ENCODE data around the gene GSTK1.
"Not testable (repeated sequence)": the region's sequence is repeated elsewhere in the genome, so short reads cannot be mapped to it uniquely, and the experiment has no call there.

GSTK1 gene

DNA sequence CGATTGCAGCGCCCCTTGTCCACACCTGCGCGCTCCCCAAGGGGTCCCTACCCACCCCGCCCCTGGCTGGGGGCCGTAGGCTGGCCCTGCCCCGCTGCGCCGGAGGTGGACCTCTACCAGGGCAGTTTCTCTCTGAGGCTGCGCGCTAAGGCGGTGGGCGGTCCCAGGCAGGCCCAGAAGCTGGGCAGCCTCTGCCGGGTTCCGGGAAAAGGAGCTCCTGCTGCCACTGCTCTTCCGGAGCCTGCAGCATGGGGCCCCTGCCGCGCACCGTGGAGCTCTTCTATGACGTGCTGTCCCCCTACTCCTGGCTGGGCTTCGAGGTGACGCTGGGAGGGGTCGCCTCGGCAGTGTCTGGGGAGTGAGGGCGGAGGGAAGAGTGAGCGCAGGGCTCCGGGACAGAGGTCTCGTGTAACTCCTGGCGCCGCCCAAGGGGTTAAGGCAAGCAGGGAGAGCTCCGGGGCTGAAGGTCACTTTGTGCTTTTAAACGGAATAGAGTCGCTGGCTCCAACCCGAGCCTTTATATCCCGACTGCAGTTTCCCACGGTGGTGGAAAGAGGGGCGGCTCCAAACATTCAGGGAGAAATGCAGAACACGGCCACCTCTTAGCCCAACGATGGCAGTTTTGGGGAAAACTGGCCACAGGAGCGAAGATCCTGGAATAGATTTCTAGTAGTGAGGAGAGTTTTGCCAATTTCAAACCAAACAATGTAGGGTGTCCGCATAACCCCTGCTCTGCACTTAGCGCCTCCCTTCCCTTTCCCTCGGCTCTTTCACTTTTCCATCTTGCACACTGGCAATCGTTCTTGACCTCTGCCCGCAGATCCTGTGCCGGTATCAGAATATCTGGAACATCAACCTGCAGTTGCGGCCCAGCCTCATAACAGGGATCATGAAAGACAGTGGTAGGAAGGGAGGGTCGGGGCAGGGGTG lies at the start of gene GSTK1:
Gene GSTK1, plus strand, starts transcription at position 176 of the 930 bp plus-strand sequence. Its CDS starts 73 bp downstream, at position 249.
- peak; percentile 59 for DNase-seq

DNA sequence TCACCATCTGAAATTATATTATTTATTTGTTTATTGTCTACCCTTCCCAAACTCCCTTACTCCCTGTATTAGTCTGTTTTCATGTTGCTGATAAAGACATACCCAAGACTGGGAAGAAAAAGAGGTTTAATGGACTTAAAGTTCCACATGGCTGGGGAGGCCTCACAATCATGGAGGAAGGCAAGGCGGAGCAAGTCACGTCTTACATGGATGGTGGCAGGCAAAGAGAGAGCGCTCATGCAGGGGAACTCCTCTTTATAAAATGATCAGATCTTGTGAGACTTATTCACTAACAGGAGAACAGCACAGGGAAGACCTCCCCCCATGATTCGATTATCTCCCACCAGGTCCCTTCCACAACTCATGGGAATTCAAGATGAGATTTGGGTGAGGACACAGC lies 49.8 kb upstream of the GSTK1 start:
- not testable (repeated sequence) for DNase-seq

DNA sequence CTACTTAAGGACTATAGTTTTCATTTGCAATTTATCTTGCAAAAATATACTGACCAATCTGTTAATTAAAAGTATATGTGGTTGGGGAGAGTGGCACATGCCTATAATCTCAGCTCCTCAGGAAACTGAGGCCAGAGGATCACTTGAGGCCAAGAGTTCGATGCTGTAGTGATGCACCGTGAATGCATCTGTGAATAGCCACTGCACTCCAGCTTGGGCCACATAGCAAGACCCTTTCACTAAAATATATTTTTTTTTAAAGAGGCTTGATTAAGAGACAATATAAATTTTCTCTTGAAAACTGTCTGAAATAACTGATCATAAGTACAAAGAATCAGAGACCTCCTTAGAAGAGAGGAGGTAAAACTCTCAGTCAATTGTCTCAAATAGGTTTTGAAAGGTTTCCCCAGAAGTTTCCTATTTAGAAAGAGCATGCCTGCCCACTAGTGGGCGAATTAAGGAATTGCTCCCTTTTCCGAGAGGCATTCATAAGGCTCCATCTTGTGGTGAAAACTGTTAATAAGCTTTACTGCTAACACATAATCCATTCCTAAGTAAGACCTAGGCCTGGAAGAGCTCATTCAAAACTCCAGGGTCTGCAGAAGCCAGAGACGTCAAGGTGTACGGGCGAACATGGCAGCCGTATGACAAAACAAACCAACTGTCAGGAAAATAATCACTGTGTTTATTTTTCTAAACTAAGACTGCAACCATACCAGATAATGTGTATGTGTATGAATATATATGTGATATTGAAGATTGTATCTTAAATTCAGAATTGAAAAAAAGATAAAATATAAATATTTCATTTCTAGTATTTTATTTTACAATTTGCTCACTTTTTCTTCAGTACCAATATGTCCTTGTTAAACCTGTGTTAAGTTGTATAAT lies 48.2 kb upstream of the GSTK1 start:
- DNase-seq = peak; percentile 20

DNA sequence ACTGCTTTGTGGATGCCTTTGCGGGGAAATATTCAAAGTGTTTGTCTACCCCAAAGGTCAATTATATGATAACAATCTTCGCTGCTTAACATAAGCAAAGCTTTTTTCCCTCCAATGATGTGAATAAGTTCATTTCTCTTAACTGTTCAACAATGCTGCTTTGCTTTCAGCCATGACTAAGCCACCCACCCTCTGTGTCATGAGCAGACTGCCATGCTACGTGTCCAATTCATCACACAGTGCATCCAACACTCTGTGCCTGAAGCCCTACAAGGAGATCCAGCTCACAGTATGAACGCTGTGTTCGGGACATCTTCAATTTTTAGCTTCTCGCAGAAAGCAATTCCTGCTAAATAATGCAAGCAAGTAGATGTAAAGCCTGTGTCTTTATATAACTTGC lies 47.1 kb upstream of the GSTK1 start:
- DNase-seq = no peak

DNA sequence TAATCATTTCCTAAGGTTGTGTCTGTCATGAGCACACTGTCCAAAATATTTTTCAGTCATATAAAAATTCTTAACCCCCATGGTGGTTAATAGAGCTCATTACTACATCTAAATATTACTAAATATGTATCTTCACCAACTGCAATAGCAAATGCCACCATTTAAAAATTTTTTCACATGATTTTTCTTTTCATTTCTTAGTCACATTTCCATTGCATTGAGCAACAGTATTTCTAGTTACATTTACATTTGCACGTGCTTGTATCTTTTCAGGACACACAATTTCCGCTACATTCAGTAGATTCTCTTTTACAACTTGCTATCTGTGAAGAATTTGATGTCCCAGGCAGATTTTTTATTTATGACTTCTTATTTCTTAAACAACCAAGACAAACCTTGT lies 46.6 kb upstream of the GSTK1 start:
- no peak for DNase-seq

DNA sequence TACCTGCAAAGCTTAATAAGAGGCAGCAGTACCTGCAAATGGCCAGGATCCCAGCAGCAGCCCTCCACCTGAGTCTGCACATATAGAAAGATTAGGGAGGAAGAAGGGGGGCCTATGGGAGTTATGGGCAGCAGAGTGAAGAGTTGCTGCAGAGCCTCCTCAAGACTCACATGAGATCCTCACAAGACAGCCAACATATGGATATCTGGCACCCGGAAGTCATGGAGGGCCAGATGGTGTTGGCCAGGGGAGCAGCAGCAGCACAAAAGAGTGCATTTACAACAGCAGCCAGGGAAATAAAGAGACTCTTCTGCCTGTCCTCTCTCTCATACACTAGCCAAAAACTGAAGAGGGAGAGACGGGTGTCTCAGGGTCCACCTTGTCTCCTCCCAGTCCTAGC lies 45.4 kb upstream of the GSTK1 start:
- no peak for DNase-seq

DNA sequence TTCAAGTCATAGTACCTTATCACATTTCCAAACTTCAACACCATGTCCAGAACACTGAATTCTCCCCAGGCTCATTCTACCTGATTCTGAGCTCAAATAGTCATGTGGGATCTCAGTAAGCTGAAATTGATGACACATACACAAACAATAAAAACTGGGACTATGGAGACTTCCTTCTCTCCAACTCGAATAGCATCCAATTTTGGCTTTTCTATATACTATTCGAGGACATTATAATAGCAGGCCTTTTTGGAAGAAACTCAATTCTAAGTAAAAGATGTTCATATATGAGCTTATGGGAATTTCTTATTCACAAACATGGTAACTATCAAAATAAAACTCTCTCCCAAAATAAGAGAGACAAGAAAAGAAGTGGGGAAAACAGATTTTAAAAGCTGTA lies 42.0 kb upstream of the GSTK1 start:
- no peak for DNase-seq

DNA sequence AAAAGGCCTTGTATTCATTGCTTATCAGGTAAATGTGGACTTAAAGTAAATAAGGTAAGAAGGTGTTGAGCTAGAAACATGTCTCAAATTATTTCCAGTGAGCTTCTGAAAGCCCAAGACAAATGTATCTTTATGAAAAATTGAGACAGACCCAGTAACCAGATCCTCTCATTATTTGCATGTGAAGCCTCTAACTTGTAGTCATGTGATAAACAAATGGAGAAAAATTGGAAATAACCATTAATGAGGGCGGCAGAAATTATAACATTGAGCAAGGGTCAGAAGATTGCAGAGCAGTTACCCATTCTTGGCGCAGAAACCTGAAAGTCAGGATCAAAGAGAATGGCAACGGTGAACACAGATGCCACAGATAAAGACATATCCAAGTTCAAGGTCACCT lies 41.5 kb upstream of the GSTK1 start, which contains the start of gene TAS2R40:
Gene TAS2R40, plus strand, starts transcription at position 301 of the 400 bp plus-strand sequence. Its CDS starts 42 bp downstream, at position 343.
- DNase-seq = no peak

DNA sequence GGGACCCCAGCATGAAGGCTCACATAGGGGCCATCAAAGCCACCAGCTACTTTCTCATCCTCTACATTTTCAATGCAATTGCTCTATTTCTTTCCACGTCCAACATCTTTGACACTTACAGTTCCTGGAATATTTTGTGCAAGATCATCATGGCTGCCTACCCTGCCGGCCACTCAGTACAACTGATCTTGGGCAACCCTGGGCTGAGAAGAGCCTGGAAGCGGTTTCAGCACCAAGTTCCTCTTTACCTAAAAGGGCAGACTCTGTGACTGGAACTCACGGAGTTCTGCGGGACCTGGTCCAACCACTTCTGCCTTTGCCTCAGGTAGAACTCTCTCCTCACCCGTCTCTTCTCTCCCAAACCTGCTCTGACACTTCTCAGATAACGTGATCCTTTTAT lies 40.5 kb upstream of the GSTK1 start:
- no peak for DNase-seq

DNA sequence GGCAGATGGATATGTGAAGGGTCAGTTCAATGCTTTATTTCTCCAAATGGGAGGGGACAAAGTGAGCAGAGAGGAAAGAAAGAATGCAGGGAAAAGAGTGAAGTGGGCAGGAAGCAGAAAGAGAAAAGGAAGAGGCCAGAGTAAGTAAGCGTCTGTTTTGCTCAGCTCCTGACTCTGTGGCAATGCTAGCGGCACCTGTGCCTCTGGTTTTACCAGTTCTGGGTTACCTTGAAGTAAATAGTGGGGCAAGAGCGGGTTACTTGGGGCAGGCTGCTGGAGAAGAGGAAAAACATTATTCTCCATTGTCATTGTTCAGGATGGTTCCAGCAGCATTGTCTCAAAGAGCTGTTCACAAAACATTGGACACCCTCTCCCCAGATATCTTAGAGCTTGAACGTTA lies 39.5 kb upstream of the GSTK1 start:
- DNase-seq = no peak

DNA sequence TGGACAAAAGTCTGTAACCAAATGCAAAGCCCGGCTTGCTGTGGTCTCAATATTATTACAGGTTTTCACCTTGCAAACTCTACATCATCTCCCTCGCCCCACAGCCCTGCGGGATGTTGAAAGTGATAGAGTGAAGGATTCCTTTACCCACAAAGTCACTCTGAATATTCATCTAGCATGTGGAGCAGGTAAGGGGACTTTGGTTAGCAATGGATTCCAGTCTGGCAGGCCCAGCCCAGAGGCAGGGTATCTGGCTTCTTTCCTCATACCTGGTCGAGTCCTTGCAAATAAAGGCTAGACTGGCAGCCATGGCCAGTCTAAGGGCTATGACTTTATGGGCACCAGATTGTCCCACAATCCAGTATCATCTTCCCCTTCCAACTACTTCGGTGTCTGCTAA lies 38.2 kb upstream of the GSTK1 start:
- no peak for DNase-seq

DNA sequence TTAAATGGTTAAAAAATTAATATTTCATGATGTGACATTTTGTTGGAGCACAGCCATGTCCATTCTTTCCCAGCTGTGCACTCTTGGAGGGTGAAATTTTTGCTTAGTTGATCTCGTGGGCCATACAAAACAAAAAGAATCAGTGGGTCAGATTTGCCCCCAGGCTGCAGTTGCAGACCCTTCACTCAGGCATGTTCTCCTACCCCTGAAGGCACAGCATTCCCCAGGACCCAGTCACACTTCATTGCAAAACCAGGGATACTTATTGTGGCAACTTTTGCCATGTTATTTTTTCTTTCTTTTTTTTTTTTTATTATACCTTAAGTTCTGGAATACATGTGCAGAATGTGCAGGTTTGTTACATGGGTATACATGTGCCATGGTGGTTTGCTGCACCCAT lies 35.4 kb upstream of the GSTK1 start:
- no peak for DNase-seq

DNA sequence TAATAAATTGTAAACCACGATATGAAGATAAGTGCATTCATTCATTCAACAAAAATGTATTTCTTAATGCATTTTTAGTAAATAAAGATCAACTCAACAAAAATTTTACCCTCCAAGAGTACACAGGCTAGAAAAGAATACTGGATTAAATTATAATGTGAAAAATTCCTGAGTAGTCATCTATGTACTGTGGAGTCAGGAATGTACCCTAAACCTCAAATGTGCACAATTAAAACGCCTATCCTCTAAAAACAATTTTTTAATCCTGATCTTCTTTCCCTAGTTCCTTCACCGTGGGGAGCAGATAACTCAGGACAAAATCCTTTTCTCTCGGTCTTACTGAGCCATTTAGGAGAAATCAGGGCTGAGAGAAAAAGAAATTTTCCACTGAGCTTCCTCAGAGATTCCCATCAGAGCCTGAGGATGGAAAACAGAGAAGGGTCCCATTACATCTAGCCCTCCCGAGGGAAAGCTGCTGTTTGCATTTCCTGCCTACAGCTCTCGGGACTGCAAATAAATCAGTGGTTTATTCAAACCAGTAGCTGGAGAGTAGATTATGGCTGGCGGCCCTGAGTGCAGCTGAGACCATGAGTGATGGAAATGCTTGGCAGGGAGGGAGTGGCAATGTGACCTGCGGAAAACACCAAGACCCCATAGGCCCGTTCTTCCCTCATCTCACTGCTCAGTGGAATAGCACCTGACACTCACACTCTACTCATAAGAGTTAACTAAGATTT lies 34.0 kb upstream of the GSTK1 start:
- DNase-seq = no peak

DNA sequence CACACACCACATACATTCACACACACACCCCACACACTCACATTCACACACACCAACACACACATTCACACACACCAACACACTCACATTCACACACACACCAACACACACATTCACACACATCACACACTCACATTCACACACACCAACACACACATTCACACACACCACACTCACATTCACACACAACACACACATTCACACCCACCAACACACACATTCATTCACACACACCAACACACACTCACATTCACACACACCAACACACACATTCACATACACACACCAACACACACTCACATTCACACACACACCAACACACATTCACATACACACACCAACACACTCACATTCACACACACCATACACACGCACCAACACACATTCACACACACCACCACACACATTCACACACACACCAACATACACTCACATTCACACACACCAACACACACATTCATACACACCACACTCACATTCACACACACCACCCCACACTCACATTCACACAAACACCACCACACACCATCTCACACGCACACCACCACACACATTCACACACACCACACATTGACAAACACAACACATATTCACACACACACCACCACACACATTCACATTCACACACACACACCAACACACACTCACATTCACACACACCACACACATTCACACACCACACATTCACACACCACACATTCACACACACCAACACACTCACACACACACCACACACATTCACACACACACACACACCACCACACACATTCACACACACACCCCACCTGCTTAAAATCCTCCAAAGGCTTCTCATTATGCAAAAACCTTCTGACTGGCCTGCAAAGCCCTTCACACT lies 32.4 kb upstream of the GSTK1 start:
- no peak for DNase-seq

DNA sequence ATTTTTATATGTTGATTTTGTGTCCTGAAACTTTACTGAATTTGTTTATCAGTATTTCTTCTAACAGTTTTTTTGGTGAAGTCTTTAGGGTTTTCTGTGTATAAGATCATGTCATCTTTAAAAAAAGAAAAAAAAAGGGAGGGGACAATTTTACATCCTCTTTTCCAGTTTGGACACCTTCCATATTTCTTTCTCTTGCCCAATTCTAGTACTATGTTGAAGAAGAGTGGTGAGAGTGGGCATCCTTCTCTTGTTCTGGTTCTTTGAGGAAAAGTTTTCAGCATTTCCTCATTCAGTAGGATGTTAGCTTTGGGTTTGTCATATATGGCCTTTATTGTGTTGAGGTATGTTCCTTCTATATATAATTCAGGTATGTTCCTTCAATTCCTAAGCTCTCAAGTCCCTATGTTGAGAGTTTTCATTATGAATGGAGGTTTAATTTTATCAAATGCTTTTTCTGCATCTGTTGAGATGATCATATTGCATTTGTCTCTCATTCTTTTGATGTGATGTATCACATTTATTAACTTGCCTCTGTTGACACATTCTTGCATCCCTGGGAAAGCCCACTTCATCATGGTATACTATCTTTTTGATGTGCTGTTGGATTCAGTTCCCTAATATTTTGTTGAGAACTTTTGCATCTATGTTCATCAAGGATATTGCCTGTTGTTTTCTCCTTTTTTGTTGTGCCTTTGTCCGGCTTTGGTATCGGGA lies 29.3 kb upstream of the GSTK1 start:
- DNase-seq = no peak

DNA sequence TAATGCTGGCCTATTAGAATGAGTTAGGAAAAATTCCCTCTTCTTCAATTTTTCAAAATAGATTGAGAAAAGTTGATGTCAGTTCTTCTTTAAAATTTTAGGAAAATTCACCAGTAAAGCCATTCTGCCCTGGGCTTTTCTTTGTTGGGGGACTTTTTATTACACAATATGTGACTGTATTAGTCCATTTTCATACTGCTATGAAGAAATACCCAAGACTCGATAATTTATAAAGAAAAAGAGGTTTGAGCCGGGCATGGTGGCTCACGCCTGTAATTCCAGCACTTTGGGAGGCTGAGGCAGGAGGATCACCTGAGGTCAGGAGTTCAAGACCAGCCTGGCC lies 28.7 kb upstream of the GSTK1 start:
- no peak for DNase-seq

DNA sequence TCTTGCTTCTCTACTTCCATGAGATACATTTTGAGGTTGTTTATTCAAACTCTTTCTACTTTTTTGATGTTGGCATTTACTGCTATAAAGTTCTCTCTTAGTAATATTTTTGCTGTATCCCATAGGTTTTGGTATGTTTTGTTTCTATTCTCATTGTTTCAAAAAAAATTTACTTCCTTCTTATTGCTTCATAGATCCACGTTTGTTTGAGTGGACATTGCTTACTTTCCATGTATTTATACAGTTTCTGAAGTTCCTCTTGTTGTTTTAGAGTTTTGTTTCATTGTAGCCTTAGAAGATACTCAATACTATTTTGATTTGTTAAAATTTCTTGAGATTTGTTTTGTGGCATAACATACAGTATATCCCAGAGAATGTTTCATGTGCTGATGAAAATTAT lies 27.7 kb upstream of the GSTK1 start:
- DNase-seq = no peak

DNA sequence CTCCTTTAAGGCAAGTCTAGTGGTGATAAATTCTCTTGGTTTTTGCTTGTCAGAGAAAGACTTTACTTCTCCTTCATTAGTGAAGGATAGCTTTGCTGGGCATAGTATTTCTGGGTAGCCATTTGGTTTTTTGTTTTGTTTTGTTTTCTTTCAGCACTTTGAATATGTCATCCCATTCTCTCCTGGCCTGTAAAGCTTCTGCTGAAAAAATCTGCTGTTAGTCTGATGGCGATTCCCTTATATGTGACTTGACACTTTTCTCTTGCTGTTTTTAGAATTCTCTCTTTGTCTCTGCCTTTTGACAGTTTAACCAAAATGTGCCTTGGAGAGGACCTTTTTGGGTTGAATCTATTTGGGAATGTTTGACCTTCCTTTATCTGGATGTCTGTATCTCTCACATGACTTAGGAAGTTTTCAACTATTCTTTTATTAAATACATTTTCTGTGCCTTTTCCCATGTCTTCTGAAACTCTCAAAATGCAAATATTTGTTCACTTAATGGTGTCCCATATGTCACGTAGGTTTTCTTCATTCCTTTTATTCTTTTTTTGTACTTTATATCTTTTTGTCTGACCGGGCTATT lies 26.7 kb upstream of the GSTK1 start:
- no peak for DNase-seq

DNA sequence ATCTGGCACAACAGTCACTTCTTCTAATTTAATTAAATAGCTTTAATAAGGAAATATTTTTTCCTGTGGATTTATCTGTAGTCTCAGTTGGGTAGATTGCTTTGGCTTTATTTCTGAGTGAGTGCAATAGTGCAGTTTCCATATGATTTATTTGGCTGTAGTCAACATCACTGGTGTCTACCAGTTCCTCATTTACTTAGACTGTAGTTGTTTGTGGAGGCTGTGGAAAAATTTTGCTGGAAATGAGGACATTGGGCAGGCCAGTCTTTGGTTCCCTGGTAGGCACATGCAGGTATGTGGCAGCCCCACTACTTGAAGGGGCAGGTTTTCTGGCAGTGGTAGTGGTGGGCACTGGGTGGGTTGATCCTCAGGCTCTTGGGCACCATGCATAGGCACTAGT lies 25.9 kb upstream of the GSTK1 start:
- DNase-seq = no peak

DNA sequence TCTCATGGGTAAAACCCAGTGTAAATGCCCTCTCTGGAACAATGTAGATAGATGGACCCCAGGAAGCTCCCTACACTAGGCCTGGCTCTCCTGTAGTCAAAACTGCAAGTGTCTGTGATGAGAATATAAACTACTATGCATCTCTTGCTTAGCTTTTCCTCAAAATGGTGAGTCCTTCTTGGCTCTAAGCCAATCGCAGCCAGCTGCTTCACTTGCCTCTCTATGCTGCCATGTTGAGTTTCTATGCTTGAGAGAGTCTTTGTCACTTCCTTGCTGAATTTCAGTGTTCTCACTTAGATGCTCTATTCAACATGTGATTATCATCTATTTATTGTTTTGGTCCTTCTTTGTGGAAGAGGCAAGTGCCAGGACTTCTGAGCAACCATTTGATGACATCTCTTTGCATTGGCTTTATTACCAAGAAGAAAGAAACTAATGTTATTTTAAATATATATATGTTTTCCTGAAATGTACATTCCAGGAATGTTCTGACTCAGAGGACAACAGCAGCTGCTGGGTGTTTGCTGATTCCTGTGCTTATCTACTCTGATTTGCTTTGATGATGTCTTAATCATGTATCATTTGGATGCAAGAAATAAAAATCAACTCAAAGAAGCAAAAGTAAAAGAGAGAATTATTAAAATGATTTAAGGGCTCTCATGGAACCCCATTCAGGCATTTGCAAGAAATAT lies 24.8 kb upstream of the GSTK1 start:
- DNase-seq = no peak

Data from 8988T (cell line).